Psoas muscle (tissue), 8 donors: ENCODE measurements around the gene RABGAP1L. TPM values are rescaled to one million over a fixed set of nuclear protein-coding genes. Genes with fewer than 3 reads are reported as not detected.
"Not testable (repeated sequence)": the region's sequence is repeated elsewhere in the genome, so short reads cannot be mapped to it uniquely, and the experiment has no call there.

Source experiments
- ATAC-seq, 4 donors: fragments of 200-7000 bp; cut with Tn5 transposase; one replicate each; pipeline ENCODE4 v1.9.1; 2020; ENCODE audit warnings: moderate library complexity in 3 of 4, mild to moderate bottlenecking in 2 of 4
- DNase-seq, 2 donors: peaks; one replicate each; pipeline ENCODE4 v3.0.0-alpha.2; 2020
- H3K27ac ChIP-seq: fragments of 200-600 bp; one replicate; pipeline ENCODE4 v1.8.0; 2022
- H3K27me3 ChIP-seq, 3 donors: fragments of 200-600 bp in 1 of 3; one replicate each; pipeline versions ENCODE4 v1.6.1 to v1.8.0; 2013 to 2022; ENCODE audit warnings: low read length in 2 of 3, mild to moderate bottlenecking in 2 of 3, moderate library complexity in 1 of 3; ENCODE audit not compliant: insufficient read depth in 3 of 3
- H3K36me3 ChIP-seq, 2 donors: fragments of 200-600 bp in 1 of 2; one replicate each; pipeline versions ENCODE4 v1.6.1 to v1.8.0; 2013 to 2022; ENCODE audit warnings: low read depth in 1 of 2, mild to moderate bottlenecking in 1 of 2, moderate library complexity in 1 of 2; ENCODE audit not compliant: insufficient read depth in 1 of 2
- H3K4me1 ChIP-seq: fragments of 200-600 bp; one replicate; pipeline ENCODE4 v1.8.0; 2022
- H3K4me3 ChIP-seq: fragments of 200-600 bp; one replicate; pipeline ENCODE4 v1.8.0; 2022; ENCODE audit warnings: mild to moderate bottlenecking
- H3K9me3 ChIP-seq: fragments of 200-600 bp; one replicate; pipeline ENCODE4 v1.8.0; 2022
- WGBS, 3 donors: extraction: QIAGEN DNeasy Blood & Tissue Kit; methylation state at CpG; one replicate each; pipeline versions ENCODE4 v1.1.6 to v1.1.7; 2013; 5-methylcytosine and 5-hydroxymethylcytosine counted together
- intact Hi-C, 2 donors: fragments of 100-400 bp; cut with DNase I; formaldehyde crosslinking; loops; one replicate each; pipeline versions ENCODE4 v1.11.0 to v1.14.2; 2022
- polyA plus RNA-seq, 3 donors: library from polyadenylated mRNA; stranded (reverse); fragments of 200-250 nt; gene quantifications; one replicate each; pipeline ENCODE4 v1.2.3, GENCODE V29; 2013
- total RNA-seq, 4 donors: library from RNA; stranded (reverse); fragmentation: NEBNext Ultra II Directional in 2 of 4; extraction: Animal tissue kit (Norgen Biotek cat#: 25700) in 2 of 4; gene quantifications; one replicate each; pipeline versions ENCODE4 v1.2.1 to v1.2.4, GENCODE V29; 2021 to 2023
- TF ChIP-seq, protein P1 (sequence below): fragments of 200-600 bp; IDR thresholded peaks from one replicate; pipeline ENCODE4 v1.8.0; 2022; ENCODE audit warnings: antibody characterized with exemption
- donor health status: healthy with polysubstance abuse.
- donor health status: DM: no; HTN: no; CAD: no; lungs with moderate emphysema.
- donor health status: Bipolar disorder and iron deficiency.
- donor health status: healthy.
- donor health status: DM: yes; HTN: yes; CAD: no.
- donor health status: DM: no; HTN: no; CAD: no.
- donor health status: DM: no; HTN: no; CAD: no.
- donor health status: DM: yes; HTN: yes; CAD: no.

The RABGAP1L gene
- total and polyA plus RNA-seq, 7 donors: 2.9 to 14.4 (median 8.7) TPM

DNA sequence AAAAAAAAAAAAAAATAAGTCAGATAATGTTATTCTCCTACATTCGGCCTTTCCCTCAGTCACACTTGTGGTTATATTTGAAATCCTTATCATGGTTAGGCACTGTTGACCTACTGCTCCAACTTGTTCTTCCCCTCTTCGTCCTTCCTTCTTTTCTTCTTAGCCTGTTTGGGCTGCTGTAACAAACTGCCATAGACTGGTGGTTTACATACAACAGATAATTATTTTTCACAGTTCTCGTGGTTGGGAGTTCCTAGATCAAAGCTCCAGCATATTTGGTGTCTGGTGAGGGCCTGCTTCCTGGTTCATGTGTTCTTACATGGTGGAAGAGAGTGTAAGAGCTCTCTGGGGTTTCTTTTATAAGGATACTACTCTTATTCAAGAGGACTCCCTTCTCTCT is 73.4 kb downstream of the RABGAP1L start:
- Histone ChIP-seq H3K9me3 (no peaks in the 10 kb centered on the region), H3K27ac (no peak overlapping the region), H3K4me1 (no peaks in the 10 kb centered on the region), H3K27me3 (no peaks in the 10 kb centered on the region), H3K4me3 (no peak overlapping the region), H3K36me3 (no peaks in the 10 kb centered on the region)
- WGBS, 3 donors: 85 to 92% (median 92%) methylated on average over 3 of the region's 3 CpGs
- TF ChIP-seq, protein P1, sequence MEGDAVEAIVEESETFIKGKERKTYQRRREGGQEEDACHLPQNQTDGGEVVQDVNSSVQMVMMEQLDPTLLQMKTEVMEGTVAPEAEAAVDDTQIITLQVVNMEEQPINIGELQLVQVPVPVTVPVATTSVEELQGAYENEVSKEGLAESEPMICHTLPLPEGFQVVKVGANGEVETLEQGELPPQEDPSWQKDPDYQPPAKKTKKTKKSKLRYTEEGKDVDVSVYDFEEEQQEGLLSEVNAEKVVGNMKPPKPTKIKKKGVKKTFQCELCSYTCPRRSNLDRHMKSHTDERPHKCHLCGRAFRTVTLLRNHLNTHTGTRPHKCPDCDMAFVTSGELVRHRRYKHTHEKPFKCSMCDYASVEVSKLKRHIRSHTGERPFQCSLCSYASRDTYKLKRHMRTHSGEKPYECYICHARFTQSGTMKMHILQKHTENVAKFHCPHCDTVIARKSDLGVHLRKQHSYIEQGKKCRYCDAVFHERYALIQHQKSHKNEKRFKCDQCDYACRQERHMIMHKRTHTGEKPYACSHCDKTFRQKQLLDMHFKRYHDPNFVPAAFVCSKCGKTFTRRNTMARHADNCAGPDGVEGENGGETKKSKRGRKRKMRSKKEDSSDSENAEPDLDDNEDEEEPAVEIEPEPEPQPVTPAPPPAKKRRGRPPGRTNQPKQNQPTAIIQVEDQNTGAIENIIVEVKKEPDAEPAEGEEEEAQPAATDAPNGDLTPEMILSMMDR: no peak
- DNase-seq (no peak), ATAC-seq (no peak)
- intact Hi-C loops: no loop called here

DNA sequence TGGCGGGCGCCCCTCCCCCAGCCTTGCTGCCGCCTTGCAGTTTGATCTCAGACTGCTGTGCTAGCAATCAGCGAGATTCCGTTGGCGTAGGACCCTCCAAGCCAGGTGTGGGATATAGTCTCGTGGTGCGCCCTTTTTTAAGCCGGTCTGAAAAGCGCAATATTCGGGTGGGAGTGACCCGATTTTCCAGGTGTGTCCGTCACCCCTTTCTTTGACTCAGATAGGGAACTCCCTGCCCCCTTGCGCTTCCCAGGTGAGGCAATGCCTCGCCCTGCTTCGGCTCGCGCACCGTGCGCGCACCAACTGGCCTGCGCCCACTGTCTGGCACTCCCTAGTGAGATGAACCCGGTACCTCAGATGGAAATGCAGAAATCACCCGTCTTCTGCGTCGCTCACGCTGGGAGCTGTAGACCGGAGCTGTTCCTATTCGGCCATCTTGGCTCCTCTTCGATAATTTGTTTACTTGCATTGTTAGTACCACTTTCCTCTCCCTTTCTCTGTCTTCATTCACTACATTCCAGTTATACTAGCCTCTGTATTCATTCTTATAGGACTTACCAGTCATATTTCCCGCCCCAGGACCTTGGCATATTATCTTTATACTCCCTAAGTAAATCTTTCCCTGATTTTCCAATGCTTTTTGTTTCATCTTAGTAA is 79.7 kb downstream of the RABGAP1L start:
- DNase-seq, H3K27me3 ChIP-seq, intact Hi-C loops, H3K4me1 ChIP-seq, H3K4me3 ChIP-seq, H3K9me3 ChIP-seq, ATAC-seq, H3K27ac ChIP-seq: not testable (repeated sequence)
- H3K36me3 ChIP-seq: peaks cover 0 to 11% of the 10 kb centered on the region in 2 donors
- 88 to 94% (median 92%) methylated on average over 19 to 31 of the region's 31 CpGs for WGBS, 3 donors

DNA sequence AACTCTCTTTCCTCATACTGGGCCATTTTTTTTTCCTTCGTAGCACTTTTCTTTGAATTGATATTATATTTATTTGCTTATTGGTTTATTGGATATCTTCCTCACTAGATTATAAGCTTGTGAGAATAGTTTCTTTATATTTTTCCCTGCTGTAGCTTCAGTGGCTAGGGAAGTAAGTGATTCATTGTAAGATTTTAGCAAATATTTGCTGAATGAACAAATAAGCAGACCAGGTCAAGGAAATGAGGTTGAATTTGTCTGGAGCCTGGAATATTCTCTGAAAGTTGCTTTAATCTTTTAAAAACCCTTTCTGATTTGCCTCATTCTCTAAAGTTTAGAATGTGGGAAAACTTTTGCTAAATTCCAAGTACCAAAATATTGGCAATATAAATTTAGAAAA is 80.2 kb downstream of the RABGAP1L start:
- TF ChIP-seq, protein P1: no peak
- intact Hi-C loops: no loop called here
- Histone ChIP-seq H3K4me3 (no peak overlapping the region), H3K27ac (no peak overlapping the region), H3K4me1 (no peaks in the 10 kb centered on the region), H3K27me3 (no peaks in the 10 kb centered on the region), H3K9me3 (no peaks in the 10 kb centered on the region), H3K36me3 (peaks cover 0 to 16% of the 10 kb centered on the region in 2 donors)
- no peak for DNase-seq
- WGBS, 3 donors: 93 to 100% (median 100%) methylated on average over 1 of the region's 1 CpG
- ATAC-seq: no peak

DNA sequence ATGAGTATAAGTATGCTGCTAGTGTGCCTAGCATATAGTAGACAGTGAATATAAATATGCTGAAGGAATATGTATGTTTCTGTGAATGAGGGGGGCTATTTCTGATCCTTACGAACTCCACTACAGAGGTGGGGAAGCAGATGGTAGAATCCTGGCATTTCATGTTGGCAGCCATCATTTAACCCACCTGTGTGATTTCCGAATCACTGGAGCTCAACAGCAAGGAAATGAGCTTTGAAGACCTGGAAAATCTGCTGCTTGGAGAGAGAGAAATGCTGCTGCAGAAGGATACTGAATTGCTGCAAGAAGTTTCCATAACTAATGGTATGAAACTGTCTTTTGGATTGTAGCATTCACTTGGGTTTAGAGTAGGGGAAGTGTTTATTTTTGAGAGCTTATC is 83.5 kb downstream of the RABGAP1L start:
- intact Hi-C loops: no loop called here
- DNase-seq: no peak
- TF ChIP-seq, protein P1: no peak
- Histone ChIP-seq H3K27me3 (no peaks in the 10 kb centered on the region), H3K4me1 (no peaks in the 10 kb centered on the region), H3K36me3 (peaks cover 0 to 34% of the 10 kb centered on the region in 2 donors), H3K4me3 (no peak overlapping the region), H3K27ac (no peak overlapping the region), H3K9me3 (no peaks in the 10 kb centered on the region)
- 82 to 92% (median 91%) methylated on average over 2 of the region's 2 CpGs for WGBS, 3 donors
- no peak for ATAC-seq

DNA sequence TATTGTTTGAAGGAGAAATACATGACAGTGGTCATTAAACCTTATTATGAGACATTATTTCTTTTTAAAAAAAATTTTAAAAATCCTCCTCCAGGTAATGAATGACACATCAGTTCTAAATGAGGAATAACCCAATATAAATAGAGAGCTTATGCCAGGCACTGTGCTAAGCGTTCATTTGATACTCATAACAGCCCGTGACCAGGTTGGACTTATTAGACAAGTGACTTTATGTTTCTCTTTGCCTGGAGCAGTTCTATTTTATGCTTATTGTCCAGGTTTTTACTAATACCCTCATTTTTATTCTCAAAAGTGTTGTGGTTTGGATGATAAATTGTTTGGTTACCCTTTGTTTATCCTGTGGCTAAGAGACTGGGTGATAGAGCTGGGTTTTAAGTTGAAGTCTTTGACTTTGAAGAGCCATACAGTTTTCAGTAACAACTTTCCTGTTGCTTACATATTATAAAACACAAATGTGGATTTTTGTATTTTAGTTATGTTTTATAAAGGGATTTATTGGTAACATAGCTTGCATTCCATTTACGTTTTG is 84.2 kb downstream of the RABGAP1L start:
- no peak overlapping the region for H3K27ac ChIP-seq
- no peak for ATAC-seq

More for the DNA sequence above, 84.2 kb downstream of the RABGAP1L start:
- Histone ChIP-seq H3K27me3 (no peaks in the 10 kb centered on the region), H3K9me3 (no peaks in the 10 kb centered on the region), H3K4me1 (no peaks in the 10 kb centered on the region), H3K36me3 (peaks cover 0 to 34% of the 10 kb centered on the region in 2 donors), H3K4me3 (no peak overlapping the region)
- intact Hi-C loops: no loop called here
- 47 to 56% (median 47%) methylated on average over 3 of the region's 3 CpGs for WGBS, 3 donors
- TF ChIP-seq, protein P1: no peak
- no peak for DNase-seq
